EH (cell line): ENCODE results near the gene HOMEZ.
"Not testable (repeated sequence)": the region's sequence is repeated elsewhere in the genome, so short reads cannot be mapped to it uniquely, and the experiment has no call there.

Experiments used
- DNase-seq: peaks from one replicate; pipeline ENCODE4 v3.0.0-alpha.2; 2015; ENCODE audit warnings: low read depth

Gene HOMEZ

DNA sequence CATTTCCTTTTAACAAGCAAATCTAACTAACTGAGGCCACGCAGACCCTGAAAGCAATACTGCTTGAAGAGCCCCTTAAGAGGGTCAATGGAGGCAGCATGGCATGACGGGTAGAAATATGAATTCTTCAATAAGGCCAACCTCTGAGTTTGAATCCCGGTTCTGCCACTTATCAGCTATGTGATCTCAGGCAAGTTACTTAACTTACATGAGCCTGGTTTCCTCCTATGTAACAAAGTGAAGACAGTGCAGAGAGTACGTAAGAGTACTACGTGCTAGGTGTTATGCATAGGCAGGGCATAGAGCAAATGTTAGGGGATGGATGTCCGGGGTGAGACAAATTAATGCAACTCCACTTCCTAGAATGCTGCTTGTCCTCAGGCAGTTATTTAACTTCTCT lies 4.7 kb downstream of the HOMEZ start:
- no peak for DNase-seq

DNA sequence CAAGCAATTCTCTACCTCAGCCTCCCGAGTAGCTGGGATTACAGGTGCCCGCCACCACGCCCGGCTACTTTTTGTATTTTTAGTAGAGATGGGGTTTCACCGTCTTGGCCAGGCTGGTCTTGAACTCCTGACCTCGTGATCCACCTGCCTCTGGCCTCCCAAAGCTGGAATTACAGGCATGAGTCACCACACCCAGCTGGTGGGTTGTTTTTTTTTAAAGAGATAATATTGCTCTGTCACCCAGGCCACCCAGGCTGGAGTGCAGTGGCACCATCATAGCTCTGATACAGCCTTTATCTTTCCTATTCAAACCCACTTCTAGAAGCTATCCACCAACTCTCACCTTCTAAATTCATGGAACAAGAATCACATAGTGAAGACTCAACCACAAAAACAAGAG lies 8.0 kb downstream of the HOMEZ start:
- DNase-seq: not testable (repeated sequence)

DNA sequence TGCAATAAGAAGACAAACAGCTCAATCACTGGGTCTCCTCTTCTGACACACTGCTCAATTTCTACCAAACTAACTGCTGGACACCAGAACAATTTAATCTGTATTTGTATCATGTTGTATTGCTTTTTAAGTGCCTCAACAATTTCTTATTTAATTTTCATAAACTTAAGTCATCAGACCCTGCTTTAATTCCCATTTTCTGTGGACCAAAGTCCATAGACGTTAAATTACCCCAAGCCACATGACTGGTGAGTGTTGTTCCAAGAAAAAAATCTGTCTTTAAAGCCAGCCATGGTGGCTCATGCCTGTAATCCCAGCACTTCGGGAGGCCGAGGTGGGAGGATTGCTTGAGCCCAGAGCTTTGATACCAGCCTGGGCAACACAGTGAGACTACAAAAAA lies 8.7 kb downstream of the HOMEZ start:
- DNase-seq: no peak

DNA sequence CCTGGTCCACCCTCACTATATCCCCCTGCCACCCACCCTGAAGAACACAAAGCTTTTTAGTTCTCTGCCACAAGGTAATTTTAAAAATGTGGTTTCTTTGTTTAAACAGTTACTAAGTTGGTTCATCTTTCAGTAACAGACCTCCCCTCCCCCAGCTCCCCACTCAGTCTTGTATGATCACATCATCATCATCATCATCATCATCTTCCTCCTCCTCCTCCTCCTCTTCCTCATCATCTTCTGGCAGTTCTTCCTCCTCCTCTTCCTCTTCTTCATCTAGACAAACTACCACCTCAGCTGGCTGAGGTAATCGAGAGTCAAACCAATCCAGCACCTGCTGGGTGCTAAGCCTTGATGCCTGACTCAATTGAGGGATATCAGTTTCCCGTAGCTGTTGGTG lies 10.5 kb downstream of the HOMEZ start:
- DNase-seq: no peak

DNA sequence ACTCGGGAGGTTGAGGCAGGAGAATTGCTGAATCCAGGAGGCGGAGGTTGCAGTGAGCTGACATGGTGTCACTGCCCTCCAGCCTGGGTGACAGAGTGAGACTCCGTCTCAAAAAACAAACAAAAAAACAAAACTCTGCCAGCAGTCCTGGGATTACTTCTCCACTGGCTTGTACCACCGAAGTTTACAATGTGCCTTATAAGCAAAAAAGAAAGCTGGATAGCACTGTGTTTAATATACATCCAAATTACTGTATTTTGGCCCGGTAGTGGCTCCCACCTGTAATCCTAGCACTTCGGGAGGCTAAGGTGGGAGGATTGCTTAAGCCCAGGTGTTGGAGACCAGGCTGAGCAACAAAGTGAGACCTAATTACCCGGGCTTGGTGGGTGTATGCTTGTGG lies 16.7 kb downstream of the HOMEZ start:
- DNase-seq: no peak

DNA sequence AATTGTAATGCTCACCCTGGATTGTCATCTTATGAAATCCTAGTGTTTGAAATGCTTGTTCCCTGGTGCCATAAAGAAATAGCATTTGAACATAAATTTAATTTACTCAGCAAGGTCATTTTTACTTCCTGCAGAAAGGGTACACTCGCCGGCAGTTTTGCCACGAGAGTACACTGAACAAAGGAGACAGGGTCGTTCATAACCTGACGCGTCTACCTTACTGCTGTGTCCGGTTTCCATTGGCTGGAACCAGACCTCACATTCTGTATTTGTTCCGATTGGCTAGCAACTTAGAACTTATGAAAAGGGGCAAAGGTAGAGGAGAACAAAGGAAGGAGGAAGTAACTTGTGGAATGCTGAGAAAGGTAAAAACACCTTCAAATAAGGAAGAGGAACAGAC lies 25.1 kb downstream of the HOMEZ start:
- DNase-seq: not testable (repeated sequence)

DNA sequence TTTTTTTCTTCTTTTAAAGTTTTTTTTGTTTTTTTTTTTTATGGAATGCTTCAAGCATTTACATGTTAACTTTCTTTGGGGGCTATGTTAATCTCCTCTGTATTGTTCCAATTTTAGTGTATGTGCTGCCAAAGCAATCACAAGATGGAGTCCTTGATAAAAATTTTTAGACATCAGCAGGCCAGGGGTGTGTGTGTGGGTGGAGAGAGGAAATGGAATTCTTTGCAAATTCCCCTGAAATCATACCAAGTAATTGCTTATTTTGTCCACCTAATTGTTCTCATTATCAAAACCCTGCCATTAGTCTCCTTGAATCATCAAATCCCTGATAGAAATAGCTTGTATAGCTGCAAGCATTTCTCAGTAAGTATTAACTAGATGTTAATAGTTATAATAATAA lies 26.5 kb downstream of the HOMEZ start:
- DNase-seq: no peak

DNA sequence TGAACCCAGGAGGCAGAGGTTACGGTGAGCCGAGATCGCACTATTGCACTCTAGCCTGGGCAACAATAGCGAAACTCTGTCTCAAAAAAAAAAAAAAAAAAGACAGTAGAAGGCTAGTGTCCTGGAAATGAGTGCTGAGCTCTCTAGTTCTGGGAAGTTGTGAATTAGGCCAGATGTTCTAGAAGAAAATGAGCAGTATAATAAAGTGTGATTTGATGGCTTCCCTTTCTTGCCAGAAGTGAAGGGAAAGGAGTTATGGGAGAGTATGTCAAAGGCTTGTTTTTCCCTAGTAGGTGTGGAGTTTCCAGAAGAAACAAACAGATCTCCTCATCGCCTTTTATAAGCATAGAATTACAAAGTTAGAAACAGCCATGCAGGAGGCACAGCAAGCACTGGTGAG lies 27.7 kb downstream of the HOMEZ start:
- no peak for DNase-seq

DNA sequence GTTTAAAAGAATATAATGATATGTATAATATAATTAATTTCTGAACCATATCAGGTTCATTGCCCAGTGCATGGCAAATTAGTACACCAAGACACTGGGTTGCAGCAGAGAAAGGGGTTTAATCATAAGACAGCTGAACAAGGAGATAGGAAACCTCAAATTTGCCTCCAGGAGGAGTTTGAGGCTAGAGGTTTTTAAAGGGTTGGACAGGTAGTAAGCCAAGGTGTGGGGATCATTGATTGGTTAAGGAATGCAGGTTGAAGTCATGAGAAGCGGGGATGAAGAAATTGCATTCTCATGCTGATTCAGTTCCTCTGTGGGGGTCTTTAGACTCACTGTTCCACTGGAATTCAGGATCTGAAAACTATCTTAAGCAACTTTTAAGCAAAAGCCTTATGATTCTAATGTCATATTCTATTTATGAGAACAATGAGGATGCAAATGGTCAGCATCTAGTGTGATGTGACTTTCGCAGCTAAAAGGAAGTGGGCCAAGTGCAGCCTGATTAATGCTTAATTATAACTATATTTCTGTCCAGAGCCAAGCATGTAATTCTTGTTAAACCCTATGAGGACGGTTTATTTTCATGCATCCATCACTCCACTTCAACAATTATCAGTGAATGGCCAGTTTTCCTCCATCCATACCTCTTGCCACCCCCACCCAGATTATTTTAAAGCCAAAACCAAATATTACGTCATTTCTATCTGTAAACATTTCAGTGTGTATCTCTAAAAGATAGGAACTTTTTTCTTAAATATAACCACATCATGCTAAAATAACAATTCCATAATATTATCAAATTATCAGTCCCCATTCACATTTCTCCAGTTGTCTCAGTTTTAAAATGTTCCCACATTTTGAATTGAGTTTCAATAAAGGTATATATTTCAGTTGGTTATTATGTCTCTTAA lies 33.3 kb downstream of the HOMEZ start:
- no peak for DNase-seq

DNA sequence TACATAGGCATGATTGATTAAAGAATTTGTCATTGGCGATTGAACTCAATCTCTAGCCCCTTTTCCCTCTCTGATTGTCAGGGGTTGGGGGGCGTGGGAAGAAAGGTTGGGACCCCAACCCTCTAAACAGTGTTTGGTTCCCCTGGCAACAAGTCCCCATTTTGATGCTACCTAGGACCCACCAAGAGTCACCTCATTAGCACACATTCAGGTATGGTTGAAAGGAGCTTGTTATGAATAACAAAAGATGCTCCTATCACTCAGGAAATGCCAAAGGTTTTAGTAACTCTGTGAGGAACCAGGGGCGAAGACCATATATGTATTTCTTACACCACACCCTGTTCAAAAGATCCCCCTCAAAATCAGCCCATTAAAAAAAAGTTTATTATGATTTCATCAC lies 33.9 kb downstream of the HOMEZ start:
- DNase-seq: no peak

DNA sequence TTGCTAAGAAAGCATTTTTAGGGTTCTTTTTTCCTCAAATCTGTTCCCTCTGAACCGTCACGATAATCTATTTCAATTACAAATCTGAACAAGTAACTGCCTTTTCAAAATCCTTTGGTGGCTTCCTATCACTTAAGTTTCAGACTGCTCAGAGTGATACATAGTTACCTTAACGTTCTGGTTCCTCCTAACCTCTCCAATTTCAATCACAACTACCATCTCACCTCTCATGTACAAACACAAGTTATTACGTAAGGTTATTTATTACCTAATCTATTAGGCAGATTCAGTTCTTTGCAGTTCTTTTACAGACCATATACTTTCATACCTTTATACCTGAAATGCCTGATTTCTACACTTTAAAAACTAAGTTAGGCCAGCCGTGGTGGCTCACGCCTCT lies 36.1 kb downstream of the HOMEZ start:
- DNase-seq: no peak

DNA sequence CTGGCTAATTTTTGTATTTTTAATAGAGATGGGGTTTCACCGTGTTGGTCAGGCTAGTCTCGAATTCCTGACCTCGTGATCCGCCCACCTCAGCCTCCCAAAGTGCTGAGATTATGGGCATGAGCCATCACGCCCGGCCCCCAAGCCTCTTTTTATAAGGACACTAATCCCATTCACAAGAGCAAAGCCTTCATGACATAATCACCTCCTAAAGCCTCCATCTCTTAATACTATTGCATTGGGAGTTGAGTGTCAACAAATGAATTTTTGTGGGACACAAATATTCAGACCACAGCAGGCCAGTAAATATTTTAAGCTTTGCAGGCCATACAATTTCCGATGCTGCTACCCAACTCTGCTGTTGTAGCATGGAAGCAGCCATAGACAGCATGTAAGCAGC lies 37.3 kb downstream of the HOMEZ start:
- peak; percentile 28 for DNase-seq

DNA sequence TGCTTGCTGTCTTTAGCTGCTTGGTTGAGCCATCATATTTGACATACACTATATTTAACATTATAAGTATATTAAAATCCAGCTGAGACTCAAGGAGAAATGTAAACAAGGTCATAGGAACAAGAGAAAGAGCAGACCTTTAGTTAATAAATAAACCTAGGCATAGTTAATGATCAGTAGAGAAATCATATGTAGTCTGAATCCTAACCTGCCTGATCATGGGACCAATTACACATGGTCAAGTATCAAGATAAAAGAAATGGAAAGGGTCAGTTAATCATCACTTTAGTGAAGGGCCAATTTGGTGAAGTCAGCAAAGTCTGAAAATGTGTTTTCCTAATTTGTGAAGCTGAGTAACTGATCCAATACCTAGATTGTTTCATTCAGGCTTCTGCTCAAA lies 40.6 kb downstream of the HOMEZ start:
- no peak for DNase-seq

DNA sequence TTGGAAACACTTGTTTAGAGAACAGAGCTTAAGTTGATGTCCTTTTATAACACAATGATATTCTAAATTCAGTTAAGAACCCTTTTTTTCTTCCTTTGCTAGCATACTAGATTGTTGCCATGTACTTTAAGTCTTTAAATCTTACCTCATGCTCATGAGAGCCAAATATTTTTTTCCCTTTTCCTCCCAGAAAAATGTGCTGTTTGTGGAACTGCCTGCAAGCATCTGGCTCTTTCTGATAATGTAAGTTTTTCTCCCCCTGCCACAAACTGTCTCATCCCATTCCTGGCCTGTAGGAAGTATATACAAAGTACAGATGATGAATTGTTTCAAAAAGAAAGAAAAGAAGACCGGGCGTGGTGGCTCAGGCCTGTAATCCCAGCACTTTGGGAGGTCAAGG lies 42.9 kb downstream of the HOMEZ start:
- DNase-seq: no peak

DNA sequence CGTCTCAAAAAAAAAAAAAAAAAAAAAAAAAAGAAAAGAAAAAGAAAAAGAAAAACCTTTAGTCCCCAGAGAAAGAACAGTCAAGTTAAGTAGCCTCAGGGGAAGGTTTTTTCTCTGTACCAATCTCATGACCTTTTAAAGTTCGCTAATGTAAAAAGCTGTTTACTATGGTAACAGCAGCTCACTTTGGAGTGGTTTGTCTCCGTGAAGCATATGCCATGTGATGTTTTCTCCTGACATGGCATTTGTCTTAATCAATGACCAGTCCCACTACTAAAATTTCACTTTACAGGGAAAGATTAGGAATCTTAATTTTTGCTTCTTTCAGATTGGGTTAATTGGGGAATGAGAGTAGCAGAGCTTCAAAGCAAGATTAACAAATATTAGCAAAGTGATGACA lies 43.9 kb downstream of the HOMEZ start:
- DNase-seq: no peak

DNA sequence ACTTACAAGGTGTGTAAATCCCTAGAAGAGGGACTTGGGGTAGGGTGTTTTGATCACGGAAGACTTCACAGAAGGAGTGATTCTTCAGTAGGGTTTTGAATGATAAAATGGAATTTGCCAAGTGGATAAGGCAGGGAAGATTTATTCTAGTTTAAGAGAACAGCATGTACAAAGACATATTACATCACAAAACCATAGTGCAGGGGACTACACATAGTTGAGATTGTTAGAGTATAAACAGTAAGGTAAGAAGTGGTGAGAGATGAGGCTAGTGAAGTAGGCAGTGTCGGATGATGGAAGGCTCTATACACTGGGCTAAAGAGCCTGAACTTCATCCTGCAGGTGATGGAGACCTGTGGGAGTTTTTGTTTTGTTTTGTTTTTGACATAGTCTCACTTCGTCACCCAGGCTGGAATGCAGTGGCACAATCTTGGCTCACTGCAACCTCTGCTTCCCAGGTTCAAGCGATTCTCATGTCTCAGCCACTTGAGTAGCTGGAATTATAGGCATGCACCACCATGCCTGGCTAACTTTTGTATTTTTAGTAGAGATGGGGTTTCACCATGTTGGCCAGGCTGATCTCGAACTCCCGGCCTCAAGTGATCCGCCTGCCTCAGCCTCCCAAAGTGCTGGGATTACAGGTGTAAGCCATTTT lies 44.7 kb downstream of the HOMEZ start:
- DNase-seq: not testable (repeated sequence)

DNA sequence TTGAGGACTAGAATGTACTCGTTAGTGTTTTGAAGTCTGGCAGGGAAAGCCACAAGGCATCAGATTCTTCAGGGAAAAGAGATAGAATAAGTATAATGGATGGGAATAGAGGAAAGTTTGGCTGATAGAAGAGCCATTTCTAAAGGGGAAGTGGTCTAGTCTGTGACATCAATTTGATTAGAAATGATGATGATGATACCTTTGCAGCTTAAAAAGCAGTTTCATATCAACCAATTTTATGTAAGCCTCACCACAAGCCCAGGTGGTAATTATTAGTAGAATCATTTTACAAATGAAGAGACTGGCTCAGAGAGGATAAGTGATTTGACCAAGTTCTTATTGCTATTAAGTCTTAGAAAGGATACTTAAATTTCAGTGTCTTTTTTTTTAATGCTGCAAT lies 45.3 kb downstream of the HOMEZ start:
- DNase-seq: no peak

DNA sequence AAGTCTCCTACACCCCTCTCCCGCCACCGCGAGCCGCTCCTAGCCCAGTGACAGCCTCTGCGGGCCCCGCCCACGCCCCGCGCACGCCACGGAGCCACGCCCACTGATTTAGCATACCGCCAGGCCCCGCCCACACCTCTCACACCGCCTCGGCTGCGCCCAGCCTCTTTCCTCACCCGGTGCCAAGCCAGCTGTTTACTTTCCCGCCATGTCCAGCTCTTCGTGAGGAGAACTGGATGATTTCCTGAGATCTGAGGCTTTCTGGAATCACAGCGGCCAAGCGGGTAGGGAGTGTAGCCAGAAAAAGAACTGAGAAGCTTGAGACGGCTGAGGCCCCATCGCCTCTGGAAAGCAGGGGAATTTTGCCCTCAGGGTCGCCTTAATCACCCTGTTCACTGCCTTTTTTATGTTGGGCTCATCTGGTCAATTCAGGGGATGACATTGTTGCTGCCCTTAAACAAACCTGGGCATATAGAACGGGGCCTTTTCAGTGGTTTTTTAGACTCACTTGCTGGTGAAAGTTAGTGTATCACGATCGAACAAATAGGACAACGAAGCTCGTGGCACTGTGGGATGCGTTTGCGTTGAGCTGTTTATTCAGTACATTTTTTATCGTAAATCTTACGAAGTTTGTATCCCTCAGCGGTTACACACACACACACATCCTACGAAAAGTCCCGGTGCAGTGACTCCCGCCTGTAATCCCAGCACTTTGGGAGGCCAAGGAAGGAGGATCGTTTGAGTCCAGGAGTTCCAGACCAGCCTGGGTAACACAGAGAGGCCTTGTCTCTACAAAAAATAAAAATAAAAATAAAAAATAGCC lies 47.9 kb downstream of the HOMEZ start, which contains the start of gene RNF212B:
RNF212B (plus strand) TSS at position 165 of the 823 bp plus-strand sequence. CDS start 2,410 bp downstream, outside the sequence.
- peak; percentile 70 for DNase-seq

DNA sequence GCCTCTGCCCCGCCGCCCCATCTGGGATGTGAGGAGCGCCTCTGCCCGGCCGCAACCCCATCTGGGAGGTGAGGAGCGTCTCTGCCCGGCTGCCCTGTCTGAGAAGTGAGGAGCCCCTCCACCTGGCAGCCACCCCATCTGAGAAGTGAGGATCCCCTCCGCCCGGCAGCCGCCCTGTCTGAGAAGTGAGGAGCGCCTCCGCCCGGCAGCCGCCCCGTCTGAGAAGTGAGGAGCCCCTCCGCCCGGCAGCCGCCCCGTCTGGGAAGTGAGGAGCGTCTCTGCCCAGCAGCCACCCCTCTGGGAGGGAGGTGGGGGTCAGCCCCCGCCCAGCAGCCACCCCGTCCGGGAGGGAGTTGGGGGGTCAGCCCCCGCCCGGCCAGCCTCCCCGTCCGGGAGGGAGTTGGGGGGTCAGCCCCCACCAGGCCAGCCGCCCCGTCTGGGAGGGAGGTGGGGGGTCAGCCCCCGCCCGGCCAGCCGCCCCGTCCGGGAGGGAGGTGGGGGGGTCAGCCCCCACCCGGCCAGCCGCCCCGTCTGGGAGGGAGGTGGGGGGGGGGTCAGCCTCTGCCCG lies 53.6 kb downstream of the HOMEZ start:
- not testable (repeated sequence) for DNase-seq

DNA sequence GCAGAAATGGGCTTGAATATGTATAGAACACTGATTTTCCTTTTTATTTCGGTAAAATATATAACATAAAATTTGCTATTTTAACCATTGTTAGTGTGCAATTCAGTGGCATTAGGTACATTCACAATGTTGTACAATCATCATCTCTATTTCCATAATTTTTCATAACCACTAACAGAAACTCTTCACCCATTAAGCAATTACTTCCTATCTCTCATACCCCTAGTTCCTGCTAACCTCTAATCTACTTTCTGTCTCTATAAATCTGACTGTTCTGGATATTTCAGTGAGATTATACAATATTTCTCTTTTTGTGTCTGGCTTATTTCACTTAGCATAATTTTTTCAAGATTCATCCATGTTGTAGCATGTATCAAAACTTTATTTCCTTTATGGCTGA lies 57.1 kb downstream of the HOMEZ start:
- no peak for DNase-seq

DNA sequence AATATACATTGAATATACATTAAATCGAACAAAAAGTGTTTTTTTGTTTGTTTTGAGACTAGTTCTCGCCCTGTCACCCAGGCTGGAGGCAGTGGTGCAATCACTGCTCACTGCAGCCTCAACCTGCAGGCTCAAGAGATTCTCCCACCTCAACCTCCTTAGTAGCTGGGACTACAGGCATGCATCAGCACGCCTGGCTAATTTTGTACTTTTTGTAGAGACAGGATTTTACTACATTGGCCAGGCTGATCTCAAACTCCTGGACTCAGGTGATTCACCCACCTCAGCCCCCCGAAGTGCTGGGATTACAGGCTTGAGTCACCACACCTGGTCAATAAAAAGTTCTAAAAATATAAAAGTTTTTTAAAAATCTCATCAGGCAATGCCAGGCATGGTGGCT lies 58.4 kb downstream of the HOMEZ start:
- no peak for DNase-seq

DNA sequence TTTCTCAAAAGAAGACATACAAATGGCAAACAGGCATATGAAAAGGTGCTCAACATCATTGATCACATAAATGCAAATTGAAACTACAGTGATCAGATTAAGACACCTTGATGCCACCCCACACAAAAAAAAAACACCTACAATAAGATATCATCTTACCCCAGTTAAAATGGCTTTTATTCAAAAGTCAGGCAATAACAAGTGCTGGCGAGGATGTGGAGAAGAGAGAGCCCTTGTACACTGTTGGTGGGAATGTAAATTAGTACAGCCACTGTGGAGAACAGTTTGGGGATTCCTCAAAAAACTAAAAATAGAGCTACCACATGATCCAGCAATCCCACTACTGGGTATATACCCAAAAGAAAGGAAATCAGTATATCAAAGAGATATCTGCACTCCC lies 61.0 kb downstream of the HOMEZ start:
- not testable (repeated sequence) for DNase-seq
